HUES48 (cell line): ENCODE data around the gene FCRL5.

ENCODE experiments used
- H3K27ac ChIP-seq: one replicate; pipeline ENCODE4 v1.7.0; 2013; ENCODE audit warnings: low read depth, low read length, inconsistent platforms
- H3K27me3 ChIP-seq: 2 replicates; pipeline ENCODE4 v1.6.1; 2013; ENCODE audit warnings: mild to moderate bottlenecking, low read length; ENCODE audit not compliant: control insufficient read depth, insufficient read depth
- H3K36me3 ChIP-seq: 2 replicates; pipeline ENCODE4 v1.6.1; 2013; ENCODE audit warnings: low read length; ENCODE audit not compliant: control insufficient read depth, insufficient read depth
- H3K4me1 ChIP-seq: 2 replicates; pipeline ENCODE4 v1.6.1; 2013; ENCODE audit warnings: mild to moderate bottlenecking, low read length; ENCODE audit not compliant: control insufficient read depth, insufficient read depth
- H3K4me3 ChIP-seq: 2 replicates; pipeline ENCODE4 v1.5.1; 2013; ENCODE audit warnings: mild to moderate bottlenecking, low read depth, low read length
- H3K9ac ChIP-seq: 2 replicates; pipeline ENCODE4 v1.6.1; 2013; ENCODE audit warnings: mild to moderate bottlenecking, low read depth, low read length, moderate library complexity
- H3K9me3 ChIP-seq: 2 replicates; pipeline ENCODE4 v1.6.1; 2013; ENCODE audit warnings: low read length; ENCODE audit not compliant: control insufficient read depth, insufficient read depth

FCRL5 gene

GRCh38 chr1:157551694-157552693, at the start of gene FCRL5:
Gene FCRL5 (minus strand): TSS chr1:157552515. CDS start chr1:157552362, 153 bp downstream.
- Histone ChIP-seq H3K27ac (no peak within 1 kb of the TSS), H3K9ac (no peak within 1 kb of the TSS), H3K4me1 (no peaks in the 10 kb centered on the region), H3K27me3 (no peaks in the 10 kb centered on the region), H3K9me3 (no peaks in the 10 kb centered on the region), H3K36me3 (no peaks in the 10 kb centered on the region), H3K4me3 (no peak within 1 kb of the TSS)

GRCh38 chr1:157600236-157600635, 47.9 kb upstream of the FCRL5 start:
- Histone ChIP-seq H3K27me3 (no peaks in the 10 kb centered on the region), H3K4me1 (no peaks in the 10 kb centered on the region), H3K27ac (no peak overlapping the region), H3K9me3 (no peaks in the 10 kb centered on the region), H3K36me3 (no peaks in the 10 kb centered on the region), H3K9ac (no peak overlapping the region), H3K4me3 (no peak overlapping the region)

GRCh38 chr1:157597959-157598667, 45.8 kb upstream of the FCRL5 start, which contains the start of gene FCRL4:
Gene FCRL4 (minus strand): TSS chr1:157598085. CDS start chr1:157597944, 141 bp downstream.
- Histone ChIP-seq H3K4me3 (no peak within 1 kb of the TSS), H3K4me1 (no peaks in the 10 kb centered on the region), H3K27ac (no peak within 1 kb of the TSS), H3K9me3 (no peaks in the 10 kb centered on the region), H3K9ac (no peak within 1 kb of the TSS), H3K36me3 (no peaks in the 10 kb centered on the region), H3K27me3 (no peaks in the 10 kb centered on the region)

- no peaks in the 10 kb centered on the region for H3K4me1 ChIP-seq
- H3K36me3 ChIP-seq = no peaks in the 10 kb centered on the region
- no peaks in the 10 kb centered on the region for H3K27me3 ChIP-seq
- H3K4me3 ChIP-seq = no peak overlapping the region
- no peak overlapping the region for H3K27ac ChIP-seq
- H3K9ac ChIP-seq = no peak overlapping the region
- no peaks in the 10 kb centered on the region for H3K9me3 ChIP-seq
Measured at GRCh38 chr1:157596384-157596783, 44.1 kb upstream of the FCRL5 start.

GRCh38 chr1:157595356-157595755, 43.0 kb upstream of the FCRL5 start:
- H3K9me3 ChIP-seq = no peaks in the 10 kb centered on the region
- no peaks in the 10 kb centered on the region for H3K4me1 ChIP-seq
- H3K4me3 ChIP-seq = no peak overlapping the region
- no peak overlapping the region for H3K9ac ChIP-seq
- no peaks in the 10 kb centered on the region for H3K36me3 ChIP-seq
- no peak overlapping the region for H3K27ac ChIP-seq
- H3K27me3 ChIP-seq = no peaks in the 10 kb centered on the region

GRCh38 chr1:157585984-157586383, 33.7 kb upstream of the FCRL5 start:
- no peaks in the 10 kb centered on the region for H3K36me3 ChIP-seq

GRCh38 chr1:157584503-157584902, 32.2 kb upstream of the FCRL5 start:
- no peaks in the 10 kb centered on the region for H3K36me3 ChIP-seq
- no peak overlapping the region for H3K4me3 ChIP-seq
- no peaks in the 10 kb centered on the region; the same call in 1 of the 2 replicates for H3K27me3 ChIP-seq

More at GRCh38 chr1:157585984-157586383, 33.7 kb upstream of the FCRL5 start:
- Histone ChIP-seq H3K9me3 (no peaks in the 10 kb centered on the region), H3K4me1 (peaks cover 9% of the 10 kb centered on the region), H3K27me3 (no peaks in the 10 kb centered on the region; the same call in 1 of the 2 replicates), H3K9ac (no peak overlapping the region), H3K4me3 (no peak overlapping the region), H3K27ac (no peak overlapping the region)

GRCh38 chr1:157580828-157581210, 28.5 kb upstream of the FCRL5 start:
- Histone ChIP-seq H3K9ac (no peak overlapping the region), H3K27ac (no peak overlapping the region), H3K4me1 (no peaks in the 10 kb centered on the region), H3K9me3 (no peaks in the 10 kb centered on the region), H3K4me3 (no peak overlapping the region), H3K27me3 (no peaks in the 10 kb centered on the region; the same call in 1 of the 2 replicates), H3K36me3 (no peaks in the 10 kb centered on the region)

More at GRCh38 chr1:157584503-157584902, 32.2 kb upstream of the FCRL5 start:
- Histone ChIP-seq H3K9me3 (no peaks in the 10 kb centered on the region), H3K9ac (no peak overlapping the region), H3K4me1 (peaks cover 9% of the 10 kb centered on the region), H3K27ac (no peak overlapping the region)

- no peak overlapping the region for H3K9ac ChIP-seq
- no peaks in the 10 kb centered on the region for H3K9me3 ChIP-seq
- no peak overlapping the region for H3K4me3 ChIP-seq
- H3K36me3 ChIP-seq = no peaks in the 10 kb centered on the region
- H3K27me3 ChIP-seq = no peaks in the 10 kb centered on the region; the same call in 1 of the 2 replicates
- no peaks in the 10 kb centered on the region for H3K4me1 ChIP-seq
- H3K27ac ChIP-seq = no peak overlapping the region
Measured at GRCh38 chr1:157580179-157580827, 28.0 kb upstream of the FCRL5 start.

GRCh38 chr1:157577420-157577819, 25.1 kb upstream of the FCRL5 start:
- Histone ChIP-seq H3K4me1 (no peaks in the 10 kb centered on the region), H3K27ac (no peak overlapping the region), H3K4me3 (no peak overlapping the region), H3K27me3 (no peaks in the 10 kb centered on the region; the same call in 1 of the 2 replicates), H3K36me3 (no peaks in the 10 kb centered on the region), H3K9ac (no peak overlapping the region), H3K9me3 (no peaks in the 10 kb centered on the region)
